ENCODE data around the gene FASLG.

DNA sequence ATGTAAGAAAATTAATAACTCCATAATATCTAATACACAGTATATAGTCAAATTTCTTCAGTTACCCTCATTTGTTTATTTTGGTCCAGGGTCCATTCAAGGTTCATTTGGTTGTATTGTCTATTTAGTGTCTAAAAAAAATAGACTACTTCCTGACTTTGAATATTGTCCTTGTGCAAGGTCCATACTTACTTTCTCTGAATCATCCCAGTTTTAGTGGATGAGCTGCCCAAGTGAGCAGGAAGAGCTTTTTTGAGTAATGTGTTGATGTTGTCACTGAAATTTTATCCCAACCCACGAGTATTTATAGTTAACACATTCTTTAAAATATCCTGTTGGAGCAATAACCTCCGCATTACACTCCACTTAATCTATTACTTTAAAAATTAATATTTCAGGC is 45.6 kb upstream of the FASLG start:
- TF ChIP-seq POLR2A (IDR thresholded peaks at IDR 0.05) (no peak), EP300 (IDR thresholded peaks at IDR 0.05) (no peak), POLR2AphosphoS5 (IDR thresholded peaks at IDR 0.05) (no peak)
- TF ChIP-seq, protein P1, sequence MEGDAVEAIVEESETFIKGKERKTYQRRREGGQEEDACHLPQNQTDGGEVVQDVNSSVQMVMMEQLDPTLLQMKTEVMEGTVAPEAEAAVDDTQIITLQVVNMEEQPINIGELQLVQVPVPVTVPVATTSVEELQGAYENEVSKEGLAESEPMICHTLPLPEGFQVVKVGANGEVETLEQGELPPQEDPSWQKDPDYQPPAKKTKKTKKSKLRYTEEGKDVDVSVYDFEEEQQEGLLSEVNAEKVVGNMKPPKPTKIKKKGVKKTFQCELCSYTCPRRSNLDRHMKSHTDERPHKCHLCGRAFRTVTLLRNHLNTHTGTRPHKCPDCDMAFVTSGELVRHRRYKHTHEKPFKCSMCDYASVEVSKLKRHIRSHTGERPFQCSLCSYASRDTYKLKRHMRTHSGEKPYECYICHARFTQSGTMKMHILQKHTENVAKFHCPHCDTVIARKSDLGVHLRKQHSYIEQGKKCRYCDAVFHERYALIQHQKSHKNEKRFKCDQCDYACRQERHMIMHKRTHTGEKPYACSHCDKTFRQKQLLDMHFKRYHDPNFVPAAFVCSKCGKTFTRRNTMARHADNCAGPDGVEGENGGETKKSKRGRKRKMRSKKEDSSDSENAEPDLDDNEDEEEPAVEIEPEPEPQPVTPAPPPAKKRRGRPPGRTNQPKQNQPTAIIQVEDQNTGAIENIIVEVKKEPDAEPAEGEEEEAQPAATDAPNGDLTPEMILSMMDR (IDR thresholded peaks at IDR 0.05): no peak
